Measurements from ENCODE around the gene FBXL7.

GRCh38 chr5:15731699-15732098 lies 231.7 kb downstream of the FBXL7 start:
- TF ChIP-seq CTCF (IDR thresholded peaks at IDR 0.05) (no peak), POLR2A (IDR thresholded peaks at IDR 0.05) (no peak)
